Ovary (tissue), 9 donors: ENCODE measurements around the gene ALOXE3. TPM values are rescaled to one million over a fixed set of nuclear protein-coding genes. Genes with fewer than 3 reads are reported as not detected.
A peak's percentile ranks its signal among the peaks of the same experiment; 100 is the strongest.

Experiments
- DNase-seq, 5 donors: peaks; one replicate each; pipeline ENCODE4 v3.0.0-alpha.2; 2019 to 2020
- H3K27ac ChIP-seq, 2 donors: fragments of 200-600 bp; one replicate each; pipeline versions ENCODE4 v1.5.1 to v1.8.0; 2019 to 2022
- H3K27me3 ChIP-seq: fragments of 200-600 bp; one replicate; pipeline ENCODE4 v1.8.0; 2022
- H3K36me3 ChIP-seq: fragments of 200-600 bp; sonication (generic); one replicate; pipeline ENCODE4 v1.5.1; 2019
- H3K4me1 ChIP-seq: one replicate; pipeline ENCODE4 v1.8.1; 2013; ENCODE audit warnings: mild to moderate bottlenecking, moderate library complexity; ENCODE audit not compliant: insufficient read depth
- H3K4me3 ChIP-seq: fragments of 200-600 bp; sonication (generic); one replicate; pipeline ENCODE4 v1.5.1; 2017
- H3K9me3 ChIP-seq, 2 donors: fragments of 200-600 bp in 1 of 2; sonication (generic) in 1 of 2; one replicate each; pipeline versions ENCODE4 v1.5.1 to v1.8.1; 2013 to 2019; ENCODE audit warnings: mild to moderate bottlenecking in 1 of 2, moderate library complexity in 1 of 2
- CTCF ChIP-seq, 3 donors: fragments of 450-650 bp in 2 of 3; fragments of 200-600 bp in 1 of 3; IDR thresholded peaks; one replicate each; pipeline versions ENCODE4 v1.5.1 to v1.8.0; 2016 to 2022; ENCODE audit warnings: antibody characterized with exemption in 3 of 3, mild to moderate bottlenecking in 1 of 3
- EP300 ChIP-seq: sonication (generic); formaldehyde crosslinking; IDR thresholded peaks from one replicate; pipeline ENCODE4 v1.6.1; 2017; ENCODE audit warnings: antibody characterized with exemption
- POLR2A ChIP-seq: fragments of 450-650 bp; IDR thresholded peaks from one replicate; pipeline ENCODE4 v1.6.1; 2017; ENCODE audit warnings: antibody characterized with exemption, mild to moderate bottlenecking, moderate library complexity
- WGBS, 3 donors: extraction: QIAGEN DNeasy Blood & Tissue Kit in 1 of 3; methylation state at CpG; one replicate each; pipeline versions ENCODE4 v1.1.5 to v1.1.7; 2013 to 2017; 5-methylcytosine and 5-hydroxymethylcytosine counted together
- intact Hi-C, 4 donors: fragments of 100-400 bp; cut with DNase I; formaldehyde crosslinking; loops; one replicate each; pipeline versions ENCODE4 v1.11.0 to v1.15.1; 2022 to 2023
- polyA plus RNA-seq, 2 donors: library from polyadenylated mRNA; stranded (reverse); fragments of 200-250 nt in 1 of 2; fragments of 350-450 nt in 1 of 2; fragmentation: Illumina TruSeq in 1 of 2; extraction: RNeasy Lipid Tissue Mini Kit (QIAGEN cat#74804) in 1 of 2; gene quantifications; one replicate each; pipeline ENCODE4 v1.2.3, GENCODE V29; 2013 to 2014
- total RNA-seq, 7 donors: library from RNA; depleted of rRNA in 2 of 7; stranded (reverse); fragments of >200 nt in 2 of 7; fragmentation: NEBNext Ultra II Directional in 3 of 7; extraction: Animal tissue kit (Norgen Biotek cat#: 25700) in 3 of 7; gene quantifications; one replicate each; pipeline versions ENCODE4 v1.1.0 to v1.2.4, GENCODE V29; 2016 to 2023
- donor health status: DM: no; HTN: no; CAD: no; lungs with moderate emphysema.
- donor health status: DM: no; HTN: no; CAD: no.
- donor health status: Bipolar disorder and iron deficiency.
- donor health status: DM: yes; HTN: yes; CAD: no.
- donor health status: DM: no; HTN: no; CAD: no.
- donor health status: DM: yes; HTN: yes; CAD: no.

ALOXE3 gene
- total and polyA plus RNA-seq, 9 donors = 0.07 TPM; not detected in 8

GRCh38 chr17:8141045-8141444 is 22.7 kb upstream of the ALOXE3 start:
- DNase-seq = peak; percentile 35 to 64 (median 44)
- Histone ChIP-seq H3K9me3 (no peaks in the 10 kb centered on the region), H3K36me3 (no peaks in the 10 kb centered on the region), H3K27ac (no peak overlapping the region), H3K4me1 (no peaks in the 10 kb centered on the region), H3K4me3 (no peak overlapping the region), H3K27me3 (no peaks in the 10 kb centered on the region)
- WGBS, 3 donors = 91 to 96% (median 92%) methylated on average over 7 of the region's 7 CpGs
- no peak for TF ChIP-seq CTCF (IDR thresholded peaks at IDR 0.05)
- TF ChIP-seq POLR2A = no peak
- TF ChIP-seq EP300 = no peak
- intact Hi-C loops = no loop called here

- H3K9me3 ChIP-seq = no peaks in the 10 kb centered on the region
- H3K4me3 ChIP-seq = no peak overlapping the region
- H3K27me3 ChIP-seq = no peaks in the 10 kb centered on the region
- no peak for TF ChIP-seq EP300
- no peak for TF ChIP-seq CTCF (IDR thresholded peaks at IDR 0.05)
- no peak for TF ChIP-seq POLR2A
- intact Hi-C loops = no loop called here
- WGBS, 3 donors = 67 to 76% (median 74%) methylated on average over 17 to 18 of the region's 18 CpGs
- peak; percentile 40 to 72 (median 59) for DNase-seq
- H3K4me1 ChIP-seq = no peaks in the 10 kb centered on the region
- no peaks in the 10 kb centered on the region for H3K36me3 ChIP-seq
- H3K27ac ChIP-seq = peak overlapping the region in 1 of 2 donors; percentile 49
Observed at GRCh38 chr17:8140065-8141029, 22.0 kb upstream of the ALOXE3 start.

DNA sequence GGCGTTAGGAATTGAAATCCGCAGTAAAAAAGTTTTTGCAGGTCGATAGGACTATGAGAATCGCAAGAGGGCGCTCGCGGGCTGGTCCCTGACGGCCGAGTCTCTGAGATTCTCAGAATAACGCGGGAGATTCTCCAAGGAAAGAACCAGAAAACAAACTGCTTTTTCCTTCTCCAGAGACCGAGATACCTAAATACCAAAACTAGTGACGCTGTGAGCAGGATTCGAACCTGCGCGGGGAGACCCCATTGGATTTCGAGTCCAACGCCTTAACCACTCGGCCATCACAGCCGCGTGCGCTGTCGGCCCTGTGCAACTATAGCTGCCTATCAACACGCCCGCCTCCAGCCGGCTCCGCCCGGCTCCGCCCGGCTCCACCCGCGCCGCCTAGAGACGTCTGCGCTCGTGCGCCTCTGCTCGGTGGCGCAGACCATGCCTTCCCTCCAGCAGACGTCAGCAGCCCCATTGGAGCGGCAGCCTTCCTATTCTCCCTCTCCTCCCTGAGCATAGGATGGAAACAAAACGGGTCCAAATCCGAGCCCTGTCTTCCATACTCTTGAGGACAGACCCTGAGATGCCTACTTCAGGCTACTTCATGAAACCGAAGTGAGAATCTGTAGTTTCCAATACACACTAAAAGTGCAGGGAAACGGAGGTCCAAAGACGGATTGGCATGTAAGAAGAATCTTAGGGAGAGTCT is 20.5 kb upstream of the ALOXE3 start:
- intact Hi-C loops = loop anchor here in 2 of 4 donors (2.0 to 5.0 kb wide), 3 partner anchors 22 to 153 kb away; no protein-coding TSS in a partner anchor
- WGBS, 3 donors = 1% methylated on average over 46 of the region's 46 CpGs

More for the DNA sequence above, 20.5 kb upstream of the ALOXE3 start:
- Histone ChIP-seq H3K4me1 (no peaks in the 10 kb centered on the region), H3K4me3 (peak overlapping the region; percentile 0), H3K36me3 (no peaks in the 10 kb centered on the region), H3K9me3 (no peaks in the 10 kb centered on the region), H3K27ac (peak overlapping the region; percentile 49 to 84), H3K27me3 (no peaks in the 10 kb centered on the region)
- peak; percentile 93 to 98 (median 96) for DNase-seq
- TF ChIP-seq EP300 (no peak), CTCF (IDR thresholded peaks at IDR 0.05) (peak; percentile 90 to 96 (median 95)), POLR2A (peak; percentile 38)
